Thoracic aorta (tissue), 2 donors: ENCODE measurements around the gene CELSR3. TPM values are rescaled to one million over a fixed set of nuclear protein-coding genes. Genes with fewer than 3 reads are reported as not detected.

Source experiments
- ATAC-seq: fragments of 150-250 bp; one replicate; pipeline ENCODE4 v1.8.0; 2017; ENCODE audit warnings: low read depth; ENCODE audit not compliant: insufficient number of reproducible peaks, low FRiP score
- DNase-seq: peaks from one replicate; pipeline ENCODE4 v3.0.0-alpha.2; 2020; ENCODE audit warnings: low spot score
- H3K27ac ChIP-seq, 2 donors: fragments of 200-600 bp; sonication (generic); 1 replicate in 1 of 2; 2 replicates in 1 of 2; pipeline ENCODE4 v1.5.1; 2016; ENCODE audit warnings: mild to moderate bottlenecking in 2 of 2, moderate library complexity in 2 of 2
- H3K27me3 ChIP-seq: fragments of 200-600 bp; sonication (generic); replicated peaks from 2 replicates; pipeline ENCODE4 v1.6.0; 2016; ENCODE audit warnings: mild to moderate bottlenecking; ENCODE audit not compliant: insufficient read depth
- H3K36me3 ChIP-seq: fragments of 200-600 bp; sonication (generic); one replicate; pipeline ENCODE4 v1.5.1; 2016
- H3K4me1 ChIP-seq, 2 donors: fragments of 200-600 bp; sonication (generic); 1 replicate in 1 of 2; 2 replicates in 1 of 2; pipeline versions ENCODE4 v1.5.1 to v1.6.0; 2016; ENCODE audit warnings: low read depth in 2 of 2, mild to moderate bottlenecking in 1 of 2; ENCODE audit not compliant: control insufficient read depth in 1 of 2
- H3K4me3 ChIP-seq: fragments of 200-600 bp; sonication (generic); 2 replicates; pipeline ENCODE4 v1.5.1; 2016; ENCODE audit warnings: mild to moderate bottlenecking
- H3K9me3 ChIP-seq: fragments of 200-600 bp; sonication (generic); 2 replicates; pipeline ENCODE4 v1.5.1; 2016
- total RNA-seq, 2 donors: library from RNA; depleted of rRNA; stranded (reverse); fragments of >200 nt; gene quantifications; one replicate each; pipeline versions ENCODE4 v1.1.0 to v1.2.3, GENCODE V29; 2016
- TF ChIP-seq, protein P1 (sequence below): fragments of 200-600 bp; sonication (generic); IDR thresholded peaks from one replicate; pipeline ENCODE4 v1.5.1; 2019; ENCODE audit warnings: antibody characterized with exemption

The CELSR3 gene
- total RNA-seq, 2 donors from 2014 or later, result 1.3 to 3.0 TPM

DNA sequence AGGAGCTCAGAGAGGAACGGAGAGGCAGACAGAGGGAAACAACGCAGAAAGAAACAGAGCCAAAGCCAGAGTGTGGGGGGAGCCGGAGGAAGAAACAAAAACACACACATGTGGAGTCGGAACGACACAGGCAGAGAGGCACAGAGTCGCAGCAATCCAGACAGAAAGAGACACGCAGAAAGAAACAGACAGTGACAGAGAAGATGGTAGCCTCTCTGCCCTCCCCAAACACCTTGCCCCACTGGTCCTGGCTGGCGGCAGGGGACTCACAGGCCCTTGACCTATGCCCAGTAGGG, 21.3 kb upstream of the CELSR3 start:
- TF ChIP-seq, protein P1, sequence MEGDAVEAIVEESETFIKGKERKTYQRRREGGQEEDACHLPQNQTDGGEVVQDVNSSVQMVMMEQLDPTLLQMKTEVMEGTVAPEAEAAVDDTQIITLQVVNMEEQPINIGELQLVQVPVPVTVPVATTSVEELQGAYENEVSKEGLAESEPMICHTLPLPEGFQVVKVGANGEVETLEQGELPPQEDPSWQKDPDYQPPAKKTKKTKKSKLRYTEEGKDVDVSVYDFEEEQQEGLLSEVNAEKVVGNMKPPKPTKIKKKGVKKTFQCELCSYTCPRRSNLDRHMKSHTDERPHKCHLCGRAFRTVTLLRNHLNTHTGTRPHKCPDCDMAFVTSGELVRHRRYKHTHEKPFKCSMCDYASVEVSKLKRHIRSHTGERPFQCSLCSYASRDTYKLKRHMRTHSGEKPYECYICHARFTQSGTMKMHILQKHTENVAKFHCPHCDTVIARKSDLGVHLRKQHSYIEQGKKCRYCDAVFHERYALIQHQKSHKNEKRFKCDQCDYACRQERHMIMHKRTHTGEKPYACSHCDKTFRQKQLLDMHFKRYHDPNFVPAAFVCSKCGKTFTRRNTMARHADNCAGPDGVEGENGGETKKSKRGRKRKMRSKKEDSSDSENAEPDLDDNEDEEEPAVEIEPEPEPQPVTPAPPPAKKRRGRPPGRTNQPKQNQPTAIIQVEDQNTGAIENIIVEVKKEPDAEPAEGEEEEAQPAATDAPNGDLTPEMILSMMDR, result no peak
- H3K36me3 ChIP-seq, result peaks cover 38% of the 10 kb centered on the region
- peak overlapping the region; percentile 73 for H3K27ac ChIP-seq
- DNase-seq (no peak), ATAC-seq (no peak)
- H3K4me1 ChIP-seq, result peaks cover 21 to 39% of the 10 kb centered on the region in 2 donors
- H3K27me3 ChIP-seq, result no peaks in the 10 kb centered on the region
- H3K9me3 ChIP-seq, result no peaks in the 10 kb centered on the region
- peak overlapping the region; percentile 99 for H3K4me3 ChIP-seq

DNA sequence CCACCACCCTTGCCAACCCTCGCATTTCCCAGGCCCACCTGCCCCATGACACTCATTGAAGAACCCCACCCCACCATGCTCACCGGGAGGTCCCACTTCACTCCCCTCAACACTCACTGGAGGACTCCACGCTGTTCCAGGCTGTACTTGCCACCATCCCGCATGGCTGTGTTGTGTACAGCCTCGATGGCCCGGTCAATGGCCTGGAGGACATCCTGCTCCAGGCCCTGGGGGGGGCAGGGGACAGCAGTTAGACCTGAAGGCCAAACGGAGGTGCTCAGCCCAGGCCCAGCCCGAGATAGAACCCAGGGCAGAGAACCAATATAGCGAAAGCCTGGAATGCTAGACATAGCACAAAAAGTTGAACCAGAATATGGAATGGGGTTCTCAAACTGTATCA, 20.1 kb upstream of the CELSR3 start:
- Histone ChIP-seq H3K4me3 (no peak overlapping the region), H3K36me3 (peaks cover 37% of the 10 kb centered on the region), H3K27ac (peak overlapping the region in 1 of 2 donors; percentile 73), H3K4me1 (peaks cover 21 to 39% of the 10 kb centered on the region in 2 donors), H3K9me3 (no peaks in the 10 kb centered on the region), H3K27me3 (no peaks in the 10 kb centered on the region)
- no peak for ATAC-seq
- no peak for DNase-seq
- TF ChIP-seq, protein P1, result no peak

DNA sequence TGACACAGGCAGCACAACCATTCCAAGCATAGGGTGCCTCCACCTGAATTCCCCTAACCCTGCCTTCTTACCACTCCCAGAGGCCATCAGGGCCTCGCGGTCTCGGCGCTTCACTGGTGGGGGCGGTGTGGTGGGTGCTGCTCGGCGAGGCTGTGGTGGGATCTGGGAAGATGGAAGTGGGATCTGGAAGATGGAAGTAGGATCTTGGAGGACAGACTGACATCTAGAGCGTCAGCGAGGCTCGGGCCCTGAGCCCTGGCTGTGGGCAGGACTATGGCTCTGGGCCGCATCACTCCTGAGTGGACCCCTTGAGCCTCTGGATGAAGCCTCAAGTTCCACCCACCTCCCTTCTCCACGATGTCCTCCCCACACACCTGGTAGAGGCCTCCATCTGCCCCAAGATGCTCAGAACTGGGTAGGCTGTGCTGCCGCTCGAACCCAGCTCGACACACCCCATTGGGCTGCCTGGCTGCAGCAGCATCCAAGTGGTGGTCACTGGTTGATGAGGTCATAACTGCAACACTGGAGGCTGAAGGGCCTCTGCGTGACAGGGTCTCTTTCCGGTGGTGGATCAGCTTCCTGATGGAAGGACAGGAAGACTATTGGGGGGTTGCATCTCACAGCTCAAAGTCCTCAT, 19.4 kb upstream of the CELSR3 start:
- TF ChIP-seq, protein P1, result no peak
- Histone ChIP-seq H3K27ac (no peak overlapping the region), H3K4me1 (peaks cover 21 to 33% of the 10 kb centered on the region in 2 donors), H3K27me3 (no peaks in the 10 kb centered on the region), H3K4me3 (no peak overlapping the region), H3K9me3 (no peaks in the 10 kb centered on the region), H3K36me3 (peaks cover 37% of the 10 kb centered on the region)
- no peak for DNase-seq
- no peak for ATAC-seq

DNA sequence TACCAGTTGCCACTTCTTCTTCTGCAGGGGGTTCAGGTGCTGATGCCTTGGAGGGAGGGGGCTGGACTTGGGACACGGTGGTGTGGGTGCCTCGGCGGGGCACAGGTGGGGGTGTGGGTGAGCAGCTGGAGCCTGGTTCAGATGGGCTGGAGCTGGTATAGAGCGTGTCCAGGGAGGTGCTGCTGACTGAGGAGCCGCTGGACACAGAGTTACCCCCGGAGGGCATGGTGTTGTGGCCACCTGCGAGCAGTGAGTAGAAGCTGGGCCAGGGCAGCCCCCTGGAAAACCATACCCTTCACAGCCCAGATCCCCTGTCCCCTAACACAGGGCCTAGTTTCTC, 18.8 kb upstream of the CELSR3 start:
- no peak for DNase-seq
- ATAC-seq, result no peak
- Histone ChIP-seq H3K9me3 (no peaks in the 10 kb centered on the region), H3K4me3 (no peak overlapping the region), H3K4me1 (peaks cover 19 to 27% of the 10 kb centered on the region in 2 donors), H3K27ac (no peak overlapping the region), H3K27me3 (no peaks in the 10 kb centered on the region), H3K36me3 (peaks cover 43% of the 10 kb centered on the region)
- TF ChIP-seq, protein P1, result no peak

DNA sequence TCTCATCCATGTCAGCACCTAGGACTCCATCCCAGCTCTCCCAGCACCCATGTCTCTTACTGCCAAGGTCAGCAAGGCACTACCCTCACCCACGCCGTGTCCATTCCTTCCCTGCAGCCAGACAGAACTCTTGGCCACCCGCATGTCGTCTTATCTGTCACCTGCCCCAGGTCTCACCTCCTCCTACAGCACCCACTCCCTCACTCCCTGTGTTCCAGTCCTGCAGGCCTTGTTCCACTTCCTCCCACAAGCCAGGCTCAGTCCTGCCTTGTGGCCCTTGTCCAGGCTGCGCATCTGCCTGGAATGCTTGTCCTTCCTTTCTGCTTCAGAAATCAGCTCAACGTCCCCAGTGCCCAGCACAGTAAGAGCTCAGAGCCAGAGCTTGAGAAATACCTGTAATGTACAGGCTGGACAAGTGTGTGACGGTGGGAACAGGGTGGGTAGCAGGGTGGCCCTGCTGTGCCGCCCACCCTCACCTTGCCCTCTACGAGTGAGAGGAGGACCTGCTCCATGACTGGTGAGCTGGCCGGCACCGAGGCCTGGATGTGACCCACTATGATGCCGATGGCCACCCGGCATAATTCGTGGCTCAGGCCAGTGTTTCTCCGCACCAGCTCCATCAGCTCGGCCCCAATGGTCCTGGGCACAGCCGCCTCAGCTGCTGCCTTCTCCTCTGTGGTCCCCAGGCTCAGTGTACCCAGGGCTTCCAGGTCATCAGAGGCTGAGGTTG, 18.3 kb upstream of the CELSR3 start:
- H3K9me3 ChIP-seq, result no peaks in the 10 kb centered on the region
- no peaks in the 10 kb centered on the region for H3K27me3 ChIP-seq
- peaks cover 14 to 22% of the 10 kb centered on the region in 2 donors for H3K4me1 ChIP-seq
- H3K4me3 ChIP-seq, result no peak overlapping the region
- DNase-seq, result no peak
- TF ChIP-seq, protein P1, result no peak
- peaks cover 45% of the 10 kb centered on the region for H3K36me3 ChIP-seq
- no peak overlapping the region for H3K27ac ChIP-seq
- no peak for ATAC-seq
